GM19193 (cell line): ENCODE results near the gene CCSER1.

ENCODE experiments used
- POLR2A ChIP-seq: IDR thresholded peaks from 4 replicates; pipeline ENCODE4 v1.6.1; 2011; ENCODE audit not compliant: insufficient read depth, insufficient read length; ENCODE audit errors: extremely low read depth

The CCSER1 gene

DNA sequence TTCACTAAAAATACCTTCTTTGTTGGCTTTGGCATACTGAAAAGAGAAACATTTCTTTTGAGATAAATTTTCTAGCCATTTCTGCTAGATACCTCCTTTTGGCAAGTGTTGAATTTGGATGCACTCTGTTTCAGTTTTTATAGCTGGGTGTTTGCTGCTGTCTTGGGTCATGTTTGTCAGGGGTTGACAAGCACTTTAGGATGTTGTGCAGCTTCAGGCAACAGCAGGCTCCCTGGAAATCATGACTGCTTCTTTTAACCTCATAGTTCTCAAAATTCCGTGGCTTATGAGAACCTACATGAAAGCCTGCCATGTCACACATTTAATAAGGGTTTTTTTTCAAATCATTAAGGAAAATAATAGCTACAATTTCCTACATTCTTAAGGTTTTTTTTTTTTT, 36.7 kb downstream of the CCSER1 start:
- TF ChIP-seq POLR2A: no peak

DNA sequence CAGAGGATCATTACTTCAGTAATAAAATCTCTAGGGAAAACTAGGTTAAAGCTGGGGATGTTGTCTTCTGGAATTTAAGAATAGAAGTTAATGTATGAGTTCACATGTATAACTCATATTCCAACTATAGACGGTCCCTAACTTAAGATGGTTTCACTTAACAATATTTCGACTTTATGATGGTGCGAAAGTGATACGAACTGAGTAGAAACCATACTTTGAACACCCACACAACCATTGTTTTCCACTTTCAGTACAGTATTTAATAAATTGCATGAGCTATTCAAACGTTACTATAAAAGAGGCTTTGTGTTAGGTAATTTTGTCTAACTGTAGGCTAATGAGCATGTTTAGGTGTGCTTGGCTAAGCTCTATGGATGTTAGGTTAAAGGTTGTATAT, 38.7 kb downstream of the CCSER1 start:
- TF ChIP-seq POLR2A: no peak

- no peak for TF ChIP-seq POLR2A
Measured at GRCh38 chr4:90171491-90171890, 44.3 kb downstream of the CCSER1 start.

GRCh38 chr4:90174621-90175023, 47.4 kb downstream of the CCSER1 start:
- no peak for TF ChIP-seq POLR2A

DNA sequence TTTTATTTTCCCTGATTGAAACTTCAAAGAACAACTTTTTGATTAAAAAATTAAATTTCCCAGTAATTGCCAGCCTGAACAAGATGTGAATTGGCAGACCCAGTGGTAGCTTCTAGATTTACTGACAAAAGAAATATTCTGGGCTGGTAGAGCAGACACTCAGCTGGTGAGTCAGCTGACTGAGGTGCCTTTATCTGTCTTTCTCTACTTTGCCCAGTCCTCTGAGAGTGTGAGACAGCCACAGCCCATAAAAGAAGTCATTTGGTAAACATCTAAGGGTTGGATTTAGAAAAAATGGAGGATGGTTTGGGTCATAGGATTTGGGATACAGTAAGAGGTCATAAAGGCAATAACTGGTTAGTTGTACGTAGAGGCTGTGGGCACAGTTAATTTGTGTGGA, 54.5 kb downstream of the CCSER1 start:
- TF ChIP-seq POLR2A: no peak

- no peak for TF ChIP-seq POLR2A
Measured at GRCh38 chr4:90183254-90183653, 56.1 kb downstream of the CCSER1 start.

GRCh38 chr4:90184560-90184959, 57.4 kb downstream of the CCSER1 start:
- no peak for TF ChIP-seq POLR2A

- no peak for TF ChIP-seq POLR2A
Measured at GRCh38 chr4:90185416-90185815, 58.2 kb downstream of the CCSER1 start.

DNA sequence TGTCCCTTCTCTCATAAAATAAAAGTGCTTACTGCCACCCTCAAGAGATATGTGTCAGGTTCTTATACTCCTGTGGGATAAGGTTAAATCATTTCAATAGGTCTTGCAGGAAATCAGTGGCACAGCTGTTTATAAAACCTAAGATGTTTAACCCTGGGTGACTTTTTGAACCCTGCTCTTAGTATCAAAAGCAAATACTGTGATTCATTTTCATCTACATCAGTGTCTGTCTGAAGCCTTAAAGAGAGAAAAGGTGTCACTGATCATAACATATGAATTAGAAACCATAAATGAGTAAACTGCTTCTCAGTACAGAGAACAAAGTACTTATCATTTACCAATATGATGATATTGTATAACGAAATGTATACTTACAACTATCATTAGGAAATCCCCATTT, 59.0 kb downstream of the CCSER1 start:
- TF ChIP-seq POLR2A: no peak

DNA sequence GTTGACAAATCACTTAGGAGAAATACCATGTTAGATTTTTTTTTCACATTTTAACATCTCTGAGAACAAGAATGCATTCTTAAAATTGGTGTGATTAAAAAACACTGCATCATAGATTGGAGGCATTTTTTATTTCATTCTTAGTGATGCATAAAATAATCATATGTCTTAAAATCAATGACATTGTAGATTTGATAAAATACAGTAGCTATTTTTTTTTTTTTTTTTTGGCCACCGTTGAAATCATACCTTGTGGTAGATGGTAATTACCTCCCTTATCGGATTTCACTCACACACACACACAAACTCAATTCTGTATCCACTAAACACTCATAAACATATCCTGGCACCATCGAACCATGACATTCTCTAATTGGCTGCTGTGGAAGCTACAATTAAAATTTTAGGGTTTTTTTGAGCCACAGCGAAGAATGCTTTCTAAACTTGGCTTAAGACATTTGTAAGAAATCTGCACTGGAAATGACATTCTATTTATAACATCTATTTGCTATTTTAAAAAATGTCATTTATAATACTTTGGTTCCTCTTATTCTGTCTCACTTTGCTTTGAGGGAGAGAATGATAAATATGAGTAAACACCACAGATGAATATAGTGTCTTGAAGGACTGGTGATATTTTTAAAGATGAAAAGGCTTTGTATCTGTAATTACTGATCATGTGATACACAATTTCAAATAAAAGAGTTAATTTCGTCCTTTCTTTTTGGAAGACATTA, 60.1 kb downstream of the CCSER1 start:
- no peak for TF ChIP-seq POLR2A

DNA sequence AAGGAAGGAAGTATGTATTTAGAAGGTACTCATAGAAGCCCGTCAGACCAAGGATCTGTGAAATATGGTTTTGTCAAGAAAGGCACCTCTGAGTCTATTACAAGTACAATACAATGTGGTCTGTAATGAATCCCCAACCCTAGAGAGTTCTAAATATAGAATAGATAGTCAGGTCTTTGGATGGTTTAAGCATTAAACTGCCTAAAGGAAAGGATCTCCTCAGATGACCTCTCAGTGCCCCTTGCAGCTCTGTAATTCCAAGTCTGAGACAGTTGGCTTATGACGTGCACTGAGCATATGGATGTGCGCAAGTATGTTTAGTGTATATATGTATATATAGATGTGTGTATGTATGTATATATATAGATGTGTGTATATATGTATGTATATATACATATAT, 62.0 kb downstream of the CCSER1 start:
- TF ChIP-seq POLR2A: no peak

- no peak for TF ChIP-seq POLR2A
Measured at GRCh38 chr4:90189946-90190345, 62.8 kb downstream of the CCSER1 start.

DNA sequence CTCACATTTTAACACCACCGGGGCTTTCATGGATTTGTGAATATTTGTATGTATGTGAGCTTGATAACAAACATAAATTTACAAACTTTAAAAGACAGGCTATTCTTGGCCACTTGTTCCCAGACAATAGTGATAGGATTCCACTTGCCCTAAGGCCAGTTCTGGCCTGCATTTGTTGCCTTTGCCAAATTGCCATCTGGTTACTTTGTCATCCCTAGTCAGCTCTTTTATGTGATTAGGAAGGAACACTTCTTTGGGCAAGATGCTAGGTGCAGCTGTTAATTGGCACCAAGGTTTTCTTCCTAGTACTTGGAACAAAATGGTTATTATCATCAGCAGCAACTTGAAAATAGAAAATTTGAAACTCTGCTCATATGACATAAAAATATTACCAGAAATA, 63.3 kb downstream of the CCSER1 start:
- no peak for TF ChIP-seq POLR2A

DNA sequence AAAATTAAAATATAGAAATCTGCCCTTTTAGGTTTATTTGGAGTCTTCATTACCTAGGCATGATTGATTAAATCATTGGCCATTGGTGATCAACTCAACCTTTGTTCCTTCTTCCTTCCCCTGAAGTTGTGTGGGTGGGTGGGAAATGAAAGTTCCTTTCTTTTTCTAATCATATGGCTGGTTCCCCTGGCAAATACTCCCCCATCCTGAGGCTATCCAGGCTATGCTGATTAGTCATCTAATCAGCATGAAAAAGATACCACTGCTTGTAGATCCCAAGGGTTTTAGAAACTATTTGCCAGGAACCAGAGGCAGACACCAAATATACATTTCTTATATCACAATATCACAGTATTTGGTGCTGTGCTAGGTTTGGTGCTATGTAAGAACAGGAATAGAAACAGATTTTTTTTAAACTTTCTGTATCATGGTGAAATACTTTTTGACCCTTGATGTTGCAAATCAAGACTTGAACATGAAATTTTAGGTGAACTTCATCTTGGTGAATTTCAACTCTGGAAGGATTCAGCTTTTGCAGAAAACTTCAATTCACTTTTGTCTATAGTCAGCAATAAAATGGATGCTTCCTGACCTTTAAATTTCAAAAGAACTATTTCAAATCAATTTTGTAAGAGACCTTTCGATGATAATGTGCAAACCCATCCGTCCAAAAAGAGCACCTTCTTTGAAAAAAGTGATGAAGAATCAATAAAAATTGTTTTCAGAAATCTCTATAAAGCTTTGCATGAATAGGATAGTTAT, 71.1 kb downstream of the CCSER1 start:
- no peak for TF ChIP-seq POLR2A

- no peak for TF ChIP-seq POLR2A
Measured at GRCh38 chr4:90207887-90208454, 80.8 kb downstream of the CCSER1 start.

GRCh38 chr4:90209922-90210321, 82.7 kb downstream of the CCSER1 start:
- no peak for TF ChIP-seq POLR2A
